ENCODE results near the gene ZNF566.
A peak's percentile ranks its signal among the peaks of the same experiment; 100 is the strongest.
"Not testable (repeated sequence)": the region's sequence is repeated elsewhere in the genome, so short reads cannot be mapped to it uniquely, and the experiment has no call there.

Gene ZNF566

DNA sequence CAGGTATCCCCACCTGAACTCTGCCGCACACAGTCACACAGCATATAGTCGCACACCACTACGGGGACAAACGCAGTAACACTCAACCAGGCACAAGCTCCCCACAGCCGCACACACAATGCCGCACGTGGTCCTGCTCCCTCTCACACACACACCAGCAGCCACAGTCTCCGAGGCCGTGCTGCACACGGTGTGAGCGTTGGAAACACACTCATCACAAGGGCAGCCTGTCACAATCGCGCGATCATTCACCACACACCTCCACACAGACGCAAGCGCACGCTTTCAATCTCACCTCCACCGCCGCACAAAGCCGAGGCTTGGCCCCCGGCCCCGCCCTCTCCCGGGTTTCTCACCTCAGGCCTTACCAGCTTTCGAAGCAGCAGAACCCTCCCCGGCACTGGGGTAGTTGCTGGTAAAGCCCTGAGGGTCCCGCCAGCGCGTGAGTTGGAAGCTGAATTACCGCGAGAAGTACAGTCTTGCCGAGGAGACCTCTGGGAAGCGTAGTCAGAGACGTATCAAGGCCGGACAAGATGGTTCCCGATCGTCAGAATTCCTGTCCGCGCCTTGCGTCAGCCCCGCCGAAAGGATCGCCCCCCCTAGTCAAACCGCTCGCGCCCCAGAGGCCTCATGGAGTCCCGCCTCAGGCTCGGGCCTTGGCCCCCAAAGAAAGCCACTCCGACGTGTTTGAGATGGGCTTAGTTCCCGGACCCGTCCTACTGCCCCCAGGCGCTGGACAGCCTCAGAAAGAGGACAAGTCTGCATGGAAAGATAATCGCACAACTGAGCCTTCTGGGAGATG lies at the start of gene ZNF566:
Gene ZNF566 (minus strand): TSS at position 444 of the 802 bp plus-strand sequence. CDS start 13,004 bp downstream, outside the sequence.
- DNase-seq, result peak; percentile 92 to 96

DNA sequence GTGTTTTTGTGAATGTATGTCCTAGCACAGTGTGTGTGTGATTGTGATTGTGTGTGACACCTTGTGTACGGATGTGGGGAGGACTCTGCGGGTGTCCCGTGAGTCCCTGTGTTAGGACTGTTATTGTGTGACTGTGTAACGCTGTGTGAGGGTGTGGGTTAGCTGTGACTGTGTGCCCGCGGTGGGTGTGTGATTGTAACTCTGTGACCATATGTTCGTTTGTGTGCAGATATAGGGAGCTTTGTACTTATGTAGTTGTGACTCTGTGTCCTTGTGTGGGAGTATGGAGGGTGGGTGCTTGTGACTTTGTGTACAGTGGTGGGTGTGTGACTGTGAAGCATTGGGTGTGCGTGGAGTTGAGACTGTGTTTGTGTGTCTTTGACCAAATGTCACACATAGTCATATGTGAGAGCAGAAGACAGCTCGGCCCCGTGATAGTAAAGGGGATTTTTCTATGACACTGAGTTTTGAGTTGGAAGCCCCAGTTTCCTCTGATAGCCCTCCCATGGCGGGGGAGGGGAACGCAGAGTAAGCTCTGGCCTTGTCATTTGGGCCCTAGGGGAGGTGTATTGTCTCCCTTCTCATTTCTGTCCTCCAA lies 39.7 kb upstream of the ZNF566 start:
- no peak for DNase-seq

GRCh38 chr19:36528194-36528920 lies 39.0 kb upstream of the ZNF566 start, which contains the start of gene ZNF260:
ZNF260 (minus strand) TSS chr19:36528271; CDS start chr19:36515238, 13,033 bp downstream.
- DNase-seq, result peak; percentile 96 to 99

GRCh38 chr19:36527873-36528193 lies 38.5 kb upstream of the ZNF566 start:
- no peak for DNase-seq

- DNase-seq, result no peak
Observed at GRCh38 chr19:36527341-36527740, 38.0 kb upstream of the ZNF566 start.

GRCh38 chr19:36526581-36526980 lies 37.2 kb upstream of the ZNF566 start:
- DNase-seq, result no peak

- DNase-seq, result no peak
Observed at GRCh38 chr19:36524617-36525016, 35.3 kb upstream of the ZNF566 start.

DNA sequence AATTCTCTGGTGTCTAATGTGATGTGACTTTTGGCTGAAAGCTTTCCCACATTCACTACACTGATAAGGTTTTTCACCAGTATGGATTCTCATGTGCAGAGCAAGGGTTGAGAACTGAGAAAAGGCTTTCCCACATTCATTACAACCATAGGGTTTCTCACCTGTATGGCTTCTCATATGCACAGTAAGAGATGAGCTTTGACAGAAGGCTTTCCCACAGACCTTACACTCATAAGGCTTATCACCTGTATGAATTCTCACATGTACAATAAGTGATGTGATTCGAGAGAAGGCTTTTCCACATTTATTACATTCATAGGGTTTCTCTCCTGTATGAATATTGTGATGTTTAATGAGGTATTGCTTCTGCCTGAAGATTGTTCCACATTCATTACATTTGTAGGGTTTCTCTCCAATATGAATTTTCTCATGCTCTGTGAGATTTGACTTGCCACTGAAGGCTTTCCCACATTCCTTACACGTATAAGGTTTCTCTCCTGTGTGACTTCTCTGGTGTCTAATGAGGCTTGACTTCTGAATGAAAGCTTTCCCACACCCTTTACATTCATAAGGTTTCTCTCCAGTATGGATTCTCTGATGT lies 24.8 kb upstream of the ZNF566 start:
- DNase-seq, result no peak

DNA sequence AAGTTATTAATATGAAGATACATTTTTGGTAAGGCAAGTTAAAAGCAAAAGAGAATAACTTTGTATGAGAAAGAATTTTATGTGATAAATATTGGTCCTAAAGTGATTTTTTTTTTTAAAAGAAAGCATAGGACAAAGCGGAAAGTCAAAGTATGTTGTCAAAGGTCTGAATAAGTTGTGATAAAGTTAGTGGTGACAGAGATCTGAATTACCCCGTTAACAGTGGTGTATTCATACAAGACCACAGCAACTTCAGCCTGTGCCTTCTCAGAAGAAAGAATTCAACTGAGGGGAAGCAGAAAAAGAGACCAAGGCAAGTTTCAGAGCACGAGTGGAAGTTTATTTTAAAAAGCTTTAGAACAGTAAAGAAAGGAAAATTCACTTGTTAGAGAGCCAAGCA lies 19.0 kb upstream of the ZNF566 start:
- no peak for DNase-seq

DNA sequence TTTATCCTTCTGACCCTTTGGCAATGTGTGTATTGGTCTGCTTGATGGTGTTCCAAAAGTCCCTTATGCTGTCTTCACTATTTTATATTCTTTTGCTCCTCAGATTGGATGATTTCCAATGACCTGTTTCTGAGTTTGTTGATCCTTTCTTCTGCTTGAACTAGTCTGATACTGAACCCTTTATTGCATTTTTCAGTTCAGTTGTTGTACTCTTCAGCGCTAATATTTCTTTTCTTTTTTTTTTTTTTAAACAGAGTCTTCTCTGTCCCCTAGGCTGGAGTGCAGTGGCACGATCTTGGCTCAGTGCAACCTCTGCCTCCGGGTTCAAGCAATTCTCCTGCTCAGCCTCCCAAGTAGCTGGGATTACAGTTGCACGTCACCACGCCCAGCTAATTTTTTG lies 12.6 kb upstream of the ZNF566 start:
- DNase-seq, result no peak

DNA sequence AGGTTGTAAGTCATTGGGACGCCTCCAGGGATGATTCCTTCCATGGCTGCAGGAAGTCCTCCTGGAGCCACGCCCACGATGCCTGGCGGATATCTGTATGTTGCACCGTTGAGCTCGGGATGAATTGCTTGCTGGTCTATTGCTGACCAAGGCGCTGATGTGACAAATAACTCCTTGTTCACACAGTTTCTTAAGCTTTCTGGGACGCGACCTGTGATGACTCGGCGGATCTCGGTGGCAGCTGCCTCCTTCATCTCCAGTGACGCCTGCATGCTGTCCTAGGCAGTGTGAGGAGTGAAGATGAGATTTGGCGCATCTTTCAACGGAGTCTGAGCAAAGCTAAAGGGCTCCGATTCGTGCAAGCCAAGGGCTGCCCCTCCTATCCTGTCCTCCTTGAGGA lies 7.6 kb upstream of the ZNF566 start:
- no peak for DNase-seq

DNA sequence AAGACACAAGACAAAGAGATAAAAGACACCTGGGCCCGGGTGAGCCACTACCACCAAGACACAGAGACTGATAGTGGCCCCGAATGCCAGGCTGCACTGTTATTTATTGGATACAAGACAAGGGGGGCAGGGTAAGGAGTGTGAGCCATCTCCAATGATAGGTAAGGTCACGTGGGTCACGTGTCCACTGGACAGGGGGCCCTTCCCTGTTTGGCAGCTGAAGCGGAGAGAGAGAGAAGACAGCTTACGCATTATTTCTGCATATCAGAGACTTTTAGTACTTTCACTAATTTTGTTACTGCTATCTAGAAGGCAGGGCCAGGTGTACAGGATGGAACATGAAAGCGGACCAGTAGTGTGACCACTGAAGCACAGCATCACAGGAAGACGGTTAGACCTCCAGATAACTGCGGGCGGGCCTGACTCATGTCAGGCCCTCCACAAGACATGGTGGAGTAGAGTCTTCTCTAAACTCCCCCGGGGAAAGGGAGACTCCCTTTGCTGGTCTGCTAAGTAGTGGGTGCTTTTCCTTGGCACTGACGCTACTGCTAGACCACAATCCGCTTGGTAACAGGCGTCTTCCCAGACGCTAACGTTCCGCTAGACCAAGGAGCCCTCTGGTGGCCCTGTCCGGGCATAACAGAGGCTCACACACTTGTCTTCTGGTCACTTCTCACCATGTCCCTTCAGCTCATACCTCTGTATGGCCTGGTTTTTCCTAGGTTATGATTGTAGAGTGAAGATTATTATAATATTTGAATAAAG lies 3.5 kb upstream of the ZNF566 start:
- DNase-seq, result not testable (repeated sequence)

DNA sequence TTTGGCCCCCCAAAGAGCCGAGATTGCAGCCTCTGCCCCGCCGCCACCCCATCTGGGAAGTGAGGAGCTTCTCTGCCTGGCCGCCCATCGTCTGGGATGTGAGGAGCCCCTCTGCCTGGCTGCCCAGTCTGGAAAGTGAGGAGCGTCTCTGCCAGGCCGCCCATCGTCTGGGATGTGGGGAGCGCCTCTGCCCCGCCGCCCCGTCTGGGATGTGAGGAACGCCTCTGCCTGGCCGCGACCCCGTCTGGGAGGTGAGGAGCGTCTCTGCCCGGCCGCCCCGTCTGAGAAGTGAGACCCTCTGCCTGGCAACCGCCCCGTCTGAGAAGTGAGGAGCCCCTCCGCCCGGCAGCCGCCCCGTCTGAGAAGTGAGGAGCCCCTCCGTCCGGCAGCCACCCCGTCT lies 1.5 kb upstream of the ZNF566 start:
- DNase-seq, result not testable (repeated sequence)

GRCh38 chr19:36489920-36490415 lies 607 bp upstream of the ZNF566 start:
- DNase-seq, result peak in 1 of 2 experiments; percentile 74

DNA sequence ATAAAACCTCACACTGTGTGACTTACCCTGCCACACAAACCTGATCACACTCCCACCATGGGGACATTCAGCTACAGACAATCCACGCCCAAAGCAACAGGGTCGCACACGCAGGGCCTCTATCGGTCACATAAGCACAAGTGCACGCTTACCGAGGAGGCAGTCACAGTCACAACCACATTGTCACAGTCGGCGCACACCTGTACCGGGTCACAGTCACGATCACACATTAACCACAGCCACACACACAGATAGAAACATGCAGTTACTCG lies 579 bp downstream of the ZNF566 start:
- no peak for DNase-seq

DNA sequence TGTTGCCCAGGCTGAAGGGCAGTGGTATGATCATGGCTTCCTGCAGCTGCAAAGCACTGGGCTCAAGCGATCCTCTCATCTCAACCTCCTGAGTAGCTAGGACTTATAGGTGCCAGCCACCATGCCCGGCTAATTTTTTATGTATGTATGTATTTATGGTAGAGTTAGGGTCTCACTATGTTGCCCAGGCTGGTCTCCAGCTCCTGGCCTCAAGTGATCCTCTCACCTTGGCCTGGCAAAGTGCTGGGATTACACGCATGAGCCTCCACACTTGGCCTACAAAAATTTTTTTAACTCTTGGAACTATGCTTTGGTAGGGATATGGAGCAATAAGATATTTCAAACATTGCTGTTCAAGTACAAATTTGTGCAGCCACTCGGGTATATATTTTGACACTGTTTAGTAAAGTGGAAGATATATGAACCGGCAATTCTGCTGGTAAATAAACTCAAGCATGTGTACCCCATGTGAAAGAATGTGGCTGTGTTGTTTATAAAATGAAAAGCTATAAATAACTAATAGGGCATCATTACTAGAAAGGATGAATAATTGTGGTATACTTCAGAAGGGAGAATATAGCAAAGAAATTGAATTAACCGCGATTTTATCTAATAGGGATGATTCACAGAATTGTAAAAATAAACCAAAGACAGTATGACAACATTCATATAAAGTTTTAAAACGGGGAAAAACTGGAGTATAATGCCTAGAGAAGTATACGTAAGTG lies 1.1 kb downstream of the ZNF566 start:
- no peak for DNase-seq

DNA sequence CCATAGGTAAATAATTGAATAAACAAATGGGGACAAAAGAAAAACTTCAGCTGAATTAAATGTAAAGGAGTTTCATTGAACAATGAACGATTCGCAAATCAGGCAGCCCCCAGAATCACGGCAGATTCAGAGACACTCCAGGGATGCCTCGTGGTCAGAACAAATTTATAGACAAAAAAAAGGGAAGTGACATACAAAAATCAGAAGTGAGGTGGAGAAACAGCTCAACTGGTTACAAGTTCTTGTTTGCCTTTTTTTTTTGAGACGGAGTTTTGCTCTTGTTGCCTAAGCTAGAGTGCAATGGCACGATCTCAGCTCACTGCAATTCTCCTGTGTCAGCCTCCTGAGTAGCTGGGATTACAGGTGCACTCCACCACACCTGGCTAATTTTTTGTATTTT lies 5.7 kb downstream of the ZNF566 start:
- DNase-seq, result no peak

DNA sequence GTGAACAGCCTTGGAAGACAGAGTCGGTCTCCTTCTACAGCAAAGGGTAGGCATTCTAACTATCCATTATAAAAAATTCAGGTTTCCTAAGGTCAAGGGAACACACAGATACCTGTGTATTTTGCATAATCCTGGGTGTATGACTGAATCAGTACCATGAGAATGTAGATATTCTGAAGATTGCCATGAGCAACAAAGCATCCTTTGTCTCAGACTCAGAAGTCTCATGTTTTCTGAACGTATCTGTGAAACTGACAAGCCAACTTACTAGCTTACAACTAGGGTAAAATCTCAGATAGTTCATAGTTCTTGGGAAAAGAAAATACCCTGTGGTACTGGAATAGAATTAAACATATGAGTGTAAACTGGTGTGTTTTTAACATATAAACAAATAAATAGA lies 6.5 kb downstream of the ZNF566 start:
- DNase-seq, result no peak

DNA sequence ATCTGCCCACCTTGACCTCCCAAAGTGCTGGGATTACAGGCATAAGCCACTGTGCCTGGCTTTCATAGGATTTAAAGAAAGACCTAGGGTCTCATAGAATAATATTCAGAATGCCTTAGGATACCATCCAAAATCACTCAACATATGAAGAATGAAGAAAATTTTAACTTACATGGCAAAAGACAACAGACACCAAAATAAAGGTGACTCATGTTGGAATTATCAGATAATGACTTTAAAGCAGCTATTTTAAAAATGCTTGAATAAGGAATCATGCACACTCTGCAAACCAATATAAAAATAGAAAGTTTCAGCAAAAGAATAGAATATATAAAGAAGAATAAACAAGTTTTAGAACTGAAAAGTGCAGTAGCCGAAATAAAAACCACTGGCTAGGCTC lies 29.3 kb downstream of the ZNF566 start:
- DNase-seq, result no peak

GRCh38 chr19:36456831-36457230 lies 32.5 kb downstream of the ZNF566 start:
- DNase-seq, result no peak

DNA sequence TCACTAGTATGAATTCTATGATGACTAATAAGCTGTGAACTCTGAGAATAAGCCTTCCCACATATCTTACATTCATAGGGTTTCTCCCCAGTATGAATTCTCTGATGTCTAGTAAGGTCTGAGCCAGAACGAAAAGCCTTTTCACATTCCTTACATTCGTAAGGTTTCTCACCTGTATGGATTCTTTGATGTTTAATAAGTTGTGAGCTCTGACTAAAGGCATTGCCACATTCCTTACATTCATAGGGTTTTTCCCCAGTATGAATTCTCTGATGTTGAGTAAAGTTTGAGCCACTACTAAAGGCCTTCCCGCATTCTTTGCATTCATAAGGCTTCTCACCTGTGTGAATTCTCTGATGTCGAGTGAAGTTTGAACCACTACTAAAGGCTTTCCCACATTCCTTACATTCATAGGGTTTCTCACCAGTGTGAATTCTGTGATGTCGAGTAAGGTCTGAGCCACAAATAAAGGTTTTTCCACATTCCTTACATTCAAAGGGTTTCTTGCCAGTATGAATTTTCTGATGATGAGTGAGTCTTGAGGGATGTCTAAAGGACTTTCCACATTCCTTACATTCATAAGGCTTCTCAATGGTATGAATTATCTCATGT lies 40.2 kb downstream of the ZNF566 start:
- DNase-seq, result no peak

DNA sequence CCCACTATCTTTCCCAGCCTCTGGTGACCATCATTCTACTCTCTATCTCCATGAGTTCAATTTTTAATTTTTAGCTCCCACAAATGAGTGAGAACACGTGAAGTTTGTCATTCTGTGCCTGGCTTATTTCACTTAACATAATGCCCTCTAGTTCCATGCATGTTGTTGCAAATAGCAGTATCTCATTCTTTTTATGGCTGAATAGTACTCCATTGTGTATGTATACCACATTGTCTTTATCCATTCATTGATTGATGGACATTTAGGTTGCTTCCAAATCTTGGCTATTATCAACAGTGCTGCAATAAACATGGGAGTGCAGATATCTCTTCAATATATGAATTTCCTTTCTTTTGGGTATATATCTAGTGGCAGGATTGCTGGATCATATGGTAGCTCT lies 48.0 kb downstream of the ZNF566 start:
- DNase-seq, result no peak

Measured in NCI-H187 (cell line).